HG02885 (cell line): ENCODE data around the gene BORCS5.
A peak's percentile ranks its signal among the peaks of the same experiment; 100 is the strongest.
"Not testable (repeated sequence)": the region's sequence is repeated elsewhere in the genome, so short reads cannot be mapped to it uniquely, and the experiment has no call there.

ENCODE experiments used
- ATAC-seq: cut with Tn5 transposase; IDR thresholded peaks from one replicate; pipeline ENCODE4 v1.9.1; 2021; ENCODE audit warnings: mild to moderate bottlenecking; ENCODE audit not compliant: unreplicated experiment, poor library complexity

Gene BORCS5

DNA sequence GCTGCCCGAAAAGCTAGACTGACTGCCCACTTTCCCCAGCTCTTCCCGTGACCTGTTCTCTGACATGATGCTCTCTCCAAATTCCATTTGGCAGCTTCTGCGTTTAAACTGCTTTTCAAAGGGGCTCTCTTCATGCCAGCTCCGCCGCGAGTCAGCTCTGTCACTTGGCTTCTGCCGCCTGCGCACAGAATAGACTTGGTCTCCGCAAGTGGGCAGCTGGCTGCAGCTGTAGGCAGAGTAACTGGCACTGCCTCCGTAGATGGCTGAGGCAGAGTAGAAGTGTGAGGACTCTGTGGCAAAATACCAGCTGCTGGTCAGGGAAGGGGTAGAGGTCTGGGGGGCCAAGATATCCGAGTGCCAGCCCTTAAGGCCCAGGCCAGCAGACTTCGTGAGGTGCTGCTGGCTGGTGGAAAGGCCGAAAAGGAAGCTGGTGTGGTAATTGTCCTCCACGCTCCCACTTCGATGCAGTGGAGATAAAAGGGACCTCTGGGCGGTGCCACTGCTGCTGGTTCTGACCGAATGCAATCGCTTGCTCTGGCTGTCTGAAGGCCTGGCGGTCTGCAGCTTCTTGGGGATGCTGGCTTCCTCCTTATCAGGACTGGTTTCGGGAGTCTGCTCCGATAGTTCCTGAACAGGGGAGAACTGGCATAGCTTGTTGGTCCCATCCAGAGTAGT lies 120.1 kb downstream of the BORCS5 start:
- no peak for ATAC-seq

DNA sequence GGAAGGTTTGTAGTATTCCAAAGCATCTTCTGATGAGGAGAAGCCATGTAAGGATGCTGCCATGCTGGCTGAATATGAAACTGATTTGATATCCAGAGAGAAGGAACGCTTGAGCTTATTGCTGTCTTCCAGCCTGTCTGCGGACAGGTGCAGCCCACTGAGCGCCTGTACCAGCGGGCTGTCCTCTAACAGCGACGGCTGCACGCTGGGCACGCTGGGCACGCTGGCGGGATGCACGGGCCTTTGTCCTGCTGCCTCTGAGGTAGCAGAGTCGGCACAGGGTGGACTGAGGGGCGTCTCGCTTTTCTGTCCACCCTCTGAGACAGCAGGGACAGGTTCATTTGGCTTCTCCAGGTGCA lies 120.6 kb downstream of the BORCS5 start:
- ATAC-seq, result no peak

DNA sequence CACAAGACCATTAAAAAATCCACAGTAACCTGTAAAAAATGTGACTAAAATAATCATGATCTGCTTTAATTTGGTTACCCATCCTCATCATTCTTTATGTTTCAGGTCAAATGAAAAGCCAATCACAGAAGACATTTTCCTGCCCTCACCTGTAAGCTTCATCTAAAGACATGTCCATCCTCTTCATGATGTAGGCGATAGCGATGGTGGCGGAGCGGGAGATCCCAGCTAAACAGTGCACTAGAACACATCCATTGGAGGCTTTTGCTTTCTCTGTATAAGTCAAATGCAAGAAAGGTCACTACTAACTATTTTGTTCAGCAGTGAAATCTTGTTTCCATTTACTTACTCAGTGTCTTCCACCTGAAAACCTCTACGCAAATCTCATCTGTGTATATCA lies 123.2 kb downstream of the BORCS5 start:
- ATAC-seq, result no peak

DNA sequence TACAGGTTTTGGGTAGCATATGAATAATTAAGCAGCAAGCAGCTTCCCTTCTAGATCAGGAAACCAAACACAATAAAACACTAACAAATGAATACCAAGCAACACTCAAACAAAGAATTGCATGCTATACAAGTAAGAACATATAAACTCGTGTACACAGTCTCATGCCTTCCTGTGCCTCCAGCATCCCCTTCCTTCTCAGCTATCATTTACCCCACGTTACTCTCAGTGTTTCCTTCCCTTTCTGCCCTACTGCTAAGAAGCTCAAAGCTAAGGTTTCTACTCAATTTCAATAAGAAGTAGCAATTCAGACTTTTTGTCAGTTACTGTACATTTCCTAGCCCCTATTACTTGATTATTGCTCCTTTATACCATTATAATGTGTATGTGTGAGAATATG lies 124.8 kb downstream of the BORCS5 start:
- ATAC-seq, result no peak

DNA sequence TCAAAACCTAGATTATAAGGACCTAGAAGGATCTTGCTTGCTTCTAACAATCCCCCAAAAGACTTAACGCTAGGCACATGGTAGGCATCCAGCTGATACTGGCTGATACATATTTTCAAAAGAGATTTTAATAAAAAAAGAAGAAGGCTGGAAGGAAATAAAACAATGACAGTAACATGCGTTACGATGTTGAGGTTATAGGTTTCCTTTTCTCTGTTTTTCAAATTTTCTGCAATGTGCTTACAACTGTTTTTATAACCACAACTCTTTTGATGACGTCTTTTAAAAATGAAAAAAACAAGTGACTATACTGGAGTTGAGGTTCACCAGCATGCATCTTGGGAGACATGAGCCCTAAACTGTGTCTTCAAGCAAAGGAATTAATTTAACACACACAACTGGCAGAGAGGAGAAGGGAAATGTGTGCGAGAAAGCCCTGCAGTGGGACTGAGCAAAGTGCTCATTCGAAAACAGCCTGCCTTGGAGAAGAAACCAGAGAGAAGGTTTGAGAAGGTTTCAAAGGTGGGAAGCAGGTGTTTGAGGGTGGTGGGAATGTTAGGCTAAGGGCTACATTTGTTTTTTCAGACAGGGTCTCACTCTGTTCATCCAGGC lies 125.4 kb downstream of the BORCS5 start:
- ATAC-seq, result no peak

DNA sequence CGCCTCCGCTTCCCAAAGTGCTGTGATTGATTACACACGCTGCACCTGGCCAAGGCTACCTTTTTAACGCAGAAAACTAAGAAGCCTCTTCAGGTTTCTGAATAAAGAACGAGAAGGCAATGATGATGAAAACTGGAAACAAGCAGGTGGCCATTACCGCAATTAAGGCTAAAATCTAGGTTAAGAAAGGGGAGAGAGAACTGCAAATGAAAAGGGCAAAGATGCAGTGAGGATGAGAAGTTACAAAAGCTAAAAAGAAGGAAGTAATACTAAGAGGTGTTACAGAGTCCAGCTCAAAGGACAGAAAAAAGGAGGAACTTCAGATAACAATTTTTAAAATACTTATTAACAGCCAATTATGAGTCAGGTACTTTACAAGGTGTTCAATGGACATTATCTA lies 126.1 kb downstream of the BORCS5 start:
- peak; percentile 64 for ATAC-seq

DNA sequence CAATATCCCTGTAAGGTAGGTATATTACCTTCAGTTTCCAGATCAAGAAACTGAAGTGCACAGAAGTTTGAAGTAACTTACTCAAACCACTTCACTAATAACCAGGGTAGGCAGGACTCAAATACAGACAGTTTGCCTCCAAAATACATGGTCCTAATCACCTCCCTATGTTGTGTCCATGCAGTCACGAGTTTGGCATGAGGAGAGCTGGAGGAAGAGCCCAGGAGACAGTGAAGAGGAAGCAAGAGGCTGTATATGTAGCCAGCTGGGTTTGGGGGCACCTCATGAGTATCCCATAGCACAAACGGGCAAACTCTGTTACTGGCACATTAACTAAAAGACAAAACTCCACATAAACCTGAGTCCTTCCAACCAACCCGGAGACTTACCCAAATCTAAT lies 126.6 kb downstream of the BORCS5 start:
- ATAC-seq, result peak; percentile 6

DNA sequence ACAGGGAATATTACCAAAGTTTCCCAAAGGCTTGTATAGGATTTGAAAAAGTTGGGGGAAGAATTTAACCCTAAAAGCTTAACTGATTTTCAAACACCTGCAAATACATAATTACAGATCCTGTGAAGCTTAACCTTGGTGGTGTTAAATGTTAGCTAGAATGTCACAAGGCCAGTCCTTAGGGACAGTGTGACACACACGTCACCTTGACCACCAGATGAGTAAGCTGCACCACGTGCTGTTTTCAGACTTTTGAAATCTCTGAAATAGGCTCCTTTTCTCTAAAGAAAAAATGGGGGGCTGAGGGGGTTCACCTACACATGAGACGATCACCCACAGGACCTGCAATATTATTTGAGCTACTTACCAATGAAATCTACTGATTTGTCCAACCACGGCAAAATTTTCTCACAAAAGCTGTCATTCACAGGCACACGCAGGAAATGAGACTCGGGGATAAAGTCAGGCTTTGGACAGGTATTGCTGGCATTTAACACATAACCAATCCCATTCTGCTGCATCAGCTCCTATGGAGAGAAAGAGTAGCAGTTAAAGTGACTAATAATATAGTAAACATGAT lies 129.9 kb downstream of the BORCS5 start:
- ATAC-seq, result peak; percentile 80

DNA sequence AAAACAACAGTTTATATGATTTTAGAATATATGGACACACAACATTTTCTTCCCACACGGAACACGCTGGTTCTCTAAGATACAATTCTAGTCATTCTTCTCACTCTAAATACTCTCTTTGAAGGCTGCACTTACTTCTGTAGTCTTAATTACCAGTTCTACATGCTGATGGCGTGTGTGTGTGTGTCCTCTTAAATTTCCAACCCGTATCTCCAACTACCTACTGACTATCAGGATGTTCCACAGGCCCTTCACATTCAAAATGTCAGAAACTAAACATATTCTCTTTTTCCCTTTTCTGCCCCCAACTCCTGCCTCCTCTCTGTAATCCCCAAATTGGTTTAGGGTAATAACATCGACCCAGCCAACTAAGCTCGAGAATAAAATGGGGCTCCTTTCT lies 130.6 kb downstream of the BORCS5 start:
- no peak for ATAC-seq

DNA sequence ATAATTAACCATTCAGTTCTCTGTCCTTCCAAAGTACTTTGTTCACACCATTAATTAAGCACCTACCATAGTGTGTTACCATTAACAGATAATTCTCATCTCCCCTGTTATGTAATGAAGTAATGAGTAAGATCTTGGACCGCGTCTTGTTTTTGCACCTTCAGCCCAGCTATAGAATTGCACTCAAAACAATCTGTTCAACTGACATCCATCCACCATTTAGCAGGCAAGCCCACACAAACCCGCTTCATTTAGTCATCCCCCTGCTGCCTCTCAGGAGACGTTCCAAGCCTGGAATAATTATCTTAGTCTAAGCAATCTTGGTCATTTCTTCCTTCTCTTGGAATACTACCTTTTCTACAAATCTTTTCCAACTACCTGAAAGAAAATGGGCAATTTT lies 131.4 kb downstream of the BORCS5 start:
- ATAC-seq, result no peak

DNA sequence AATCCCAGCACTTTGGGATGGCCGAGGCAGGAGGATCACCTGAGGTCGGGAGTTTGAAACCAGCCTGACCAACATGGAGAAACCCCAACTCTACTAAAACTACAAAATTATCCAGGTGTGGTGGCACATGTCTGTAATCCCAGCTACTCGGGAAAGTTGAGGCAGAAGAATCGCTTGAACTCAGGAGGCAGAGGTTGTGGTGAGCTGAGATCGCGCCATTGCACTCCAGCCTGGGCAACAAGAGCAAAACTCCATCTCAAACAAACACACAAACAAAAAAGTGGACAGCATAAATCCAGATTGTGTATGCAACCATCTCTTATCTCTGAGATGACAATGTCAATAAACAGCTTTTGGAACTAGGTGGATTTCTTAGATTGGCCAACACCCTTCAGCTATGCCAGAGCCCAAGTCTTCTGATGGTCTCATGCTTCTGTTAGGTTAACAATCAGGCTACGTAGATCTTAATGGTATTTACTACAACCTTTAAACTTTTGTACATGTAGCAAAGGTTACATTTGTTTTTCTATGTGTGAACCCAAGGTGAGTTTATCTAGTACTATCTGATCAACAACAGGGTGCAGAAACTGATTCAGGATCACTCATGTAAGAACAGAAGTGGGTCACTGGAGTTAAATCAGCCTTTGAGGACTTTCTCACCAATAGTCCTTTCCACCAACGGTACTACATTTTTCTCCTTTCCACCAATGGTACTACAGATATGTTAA lies 132.1 kb downstream of the BORCS5 start:
- ATAC-seq, result no peak

DNA sequence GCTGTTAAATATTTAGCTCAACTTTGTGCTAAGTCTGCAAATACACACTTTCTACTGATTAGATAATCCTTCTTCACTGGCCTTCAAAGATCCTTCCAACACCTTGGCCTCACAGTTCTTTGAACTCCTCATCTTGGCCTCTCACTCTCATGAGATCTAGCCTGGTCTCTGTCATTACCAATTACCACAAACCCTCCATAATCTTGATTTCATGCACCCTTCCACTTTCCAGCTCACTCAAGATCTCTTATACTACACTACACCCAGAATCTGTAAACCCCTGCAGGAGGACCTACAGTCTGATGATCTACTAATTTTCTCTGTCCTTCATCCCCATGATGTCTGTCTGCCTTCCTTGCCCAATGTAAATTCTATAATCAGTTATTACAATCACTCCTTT lies 134.7 kb downstream of the BORCS5 start:
- ATAC-seq, result no peak

DNA sequence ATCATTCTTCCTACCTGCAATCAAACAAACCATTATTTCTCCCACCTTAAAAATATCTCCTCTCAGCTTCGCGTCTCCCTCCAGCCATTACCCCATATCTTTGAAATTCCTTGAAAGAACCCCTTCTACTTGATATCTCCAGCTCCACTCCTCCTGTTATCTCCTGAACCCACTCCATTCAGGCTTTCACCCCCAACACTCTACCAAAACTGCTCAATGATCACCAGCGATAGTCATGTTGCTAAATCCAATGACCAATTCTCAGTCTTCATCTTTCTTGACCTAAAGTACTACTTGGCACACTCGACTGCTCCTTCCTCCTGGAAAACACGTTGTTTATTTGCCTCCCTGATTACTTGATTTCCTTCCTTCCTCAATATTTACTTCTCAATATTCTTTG lies 135.7 kb downstream of the BORCS5 start:
- ATAC-seq, result no peak

DNA sequence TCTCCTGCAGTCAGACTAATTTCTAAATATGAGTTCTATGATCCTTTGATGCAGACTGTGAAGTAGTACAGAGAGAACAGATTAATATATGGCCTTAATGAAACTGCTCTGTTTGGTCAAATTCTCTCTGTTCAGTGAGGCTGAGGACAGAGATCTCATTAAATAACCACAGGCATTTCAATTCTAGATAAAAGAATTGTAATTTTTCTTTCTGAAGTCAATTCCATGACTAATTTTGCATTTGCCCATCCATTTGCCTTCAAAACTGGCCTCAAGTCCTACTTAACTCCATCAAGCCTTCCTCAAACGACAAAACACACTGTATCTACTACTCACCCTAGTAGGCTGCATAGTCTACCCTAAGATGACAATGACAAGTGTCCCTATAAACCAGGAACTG lies 138.7 kb downstream of the BORCS5 start:
- no peak for ATAC-seq

DNA sequence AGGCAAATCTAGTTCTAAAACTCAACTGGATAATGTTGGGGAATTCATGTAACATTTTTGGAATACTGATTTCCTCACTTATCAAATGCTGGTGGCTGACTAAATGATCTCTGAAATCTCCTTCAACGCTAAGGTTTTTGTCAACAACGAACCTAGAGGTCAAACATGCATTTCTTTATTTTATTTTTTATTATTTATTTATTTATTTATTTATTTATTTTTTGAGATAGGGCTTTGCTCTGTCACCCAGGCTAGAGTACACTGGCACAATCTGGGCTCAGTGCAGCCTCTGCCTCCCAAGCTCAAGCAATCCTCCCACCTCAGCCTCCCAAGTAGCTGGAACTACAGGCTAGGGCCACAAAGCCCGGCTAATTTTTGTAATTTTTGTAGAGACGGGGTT lies 141.3 kb downstream of the BORCS5 start:
- no peak for ATAC-seq

DNA sequence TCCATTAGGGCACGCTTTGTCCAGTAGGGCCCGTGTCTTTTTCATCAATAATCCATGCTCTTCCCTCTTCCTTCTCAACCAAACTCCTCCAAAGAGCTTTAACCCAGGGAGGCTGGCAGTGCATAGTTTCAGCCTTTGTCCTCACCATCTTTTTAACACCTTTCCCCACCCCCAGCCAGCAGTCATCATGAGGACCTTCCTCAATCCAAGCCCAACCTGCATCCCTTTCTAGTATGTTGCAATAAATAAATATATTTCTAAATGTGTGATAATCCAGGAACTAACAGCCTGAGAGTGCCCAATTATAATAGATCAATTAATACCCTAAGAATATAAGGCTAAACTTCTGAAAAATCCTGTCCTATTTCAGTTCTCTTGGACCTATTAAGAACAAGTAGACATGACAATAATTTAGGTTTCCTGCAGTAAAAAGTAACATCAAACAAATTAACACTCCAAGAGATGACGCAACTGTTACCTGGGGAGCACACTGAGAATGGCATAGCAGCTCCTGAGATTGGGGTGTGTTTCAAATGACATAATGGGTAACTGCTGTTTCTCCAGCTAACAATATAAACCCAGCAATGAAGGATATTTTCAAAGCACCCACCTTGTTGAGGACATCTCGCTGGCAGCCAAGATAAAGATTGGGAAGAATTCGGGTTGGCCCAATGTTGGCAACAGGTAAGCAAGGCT lies 143.2 kb downstream of the BORCS5 start:
- no peak for ATAC-seq

DNA sequence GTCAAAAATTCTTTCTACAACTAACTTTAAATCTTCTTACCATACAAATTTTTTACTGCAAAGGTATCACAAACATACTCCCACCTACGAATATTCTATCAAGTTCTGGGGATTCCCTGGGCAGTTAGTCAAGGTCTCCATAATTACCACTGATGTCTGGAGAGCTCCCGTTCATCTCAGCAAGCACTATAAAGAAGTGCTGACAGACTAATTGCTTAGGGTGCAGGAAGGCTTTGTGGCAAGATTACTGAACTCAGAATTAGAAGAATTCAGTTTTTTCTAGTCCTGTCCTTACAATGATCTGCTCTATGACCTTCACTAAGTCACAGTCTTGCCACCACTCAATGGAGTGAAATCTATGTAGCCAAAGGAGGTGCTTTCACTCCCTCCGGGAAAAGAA lies 144.2 kb downstream of the BORCS5 start:
- no peak for ATAC-seq

DNA sequence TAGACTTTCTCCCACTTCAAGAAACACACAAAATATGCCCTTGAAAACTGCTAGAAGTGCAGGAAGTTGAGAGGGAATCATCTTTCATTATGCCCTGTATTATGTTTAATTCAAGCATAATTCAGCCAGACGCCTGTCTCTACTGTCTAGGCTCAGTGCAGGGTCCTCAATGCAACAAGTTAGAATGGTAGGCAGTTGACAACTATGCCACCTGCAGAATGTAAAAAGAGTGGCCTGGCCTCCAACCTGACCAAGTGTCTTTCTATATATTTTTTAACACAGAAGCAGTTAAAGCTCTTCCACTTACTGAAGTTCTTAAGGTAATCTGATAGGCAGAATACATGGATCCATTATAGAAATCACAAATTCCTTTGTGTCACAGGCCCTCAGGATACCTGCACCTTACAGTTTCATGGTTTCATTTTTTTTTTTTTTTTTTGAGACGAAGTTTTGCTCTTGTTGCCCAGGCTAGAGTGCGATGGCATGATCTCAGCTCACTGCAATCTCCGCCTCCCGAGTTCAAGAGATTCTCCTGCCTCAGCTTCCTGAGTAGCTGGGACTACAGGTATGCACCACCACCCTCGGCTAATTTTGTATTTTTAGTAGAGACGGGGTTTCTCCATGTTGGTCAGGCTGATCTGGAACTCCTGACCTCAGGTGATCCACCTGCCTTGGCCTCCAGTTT lies 145.4 kb downstream of the BORCS5 start:
- ATAC-seq, result not testable (repeated sequence)

DNA sequence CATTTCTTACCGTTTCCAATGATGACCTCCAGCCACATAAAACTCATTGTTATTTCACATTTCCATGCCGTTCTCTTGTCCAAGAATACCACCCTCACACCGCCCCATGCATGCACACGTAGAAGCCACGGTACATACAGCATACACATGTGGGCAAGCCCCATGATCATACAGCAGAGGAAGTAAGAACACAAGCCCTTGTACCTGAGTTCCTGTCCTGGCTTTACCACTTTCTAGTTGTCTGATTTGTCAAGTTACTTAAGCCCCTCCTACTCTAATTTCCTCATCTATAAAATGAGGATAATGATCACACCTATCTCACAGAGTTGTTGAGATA lies 145.9 kb downstream of the BORCS5 start:
- no peak for ATAC-seq

DNA sequence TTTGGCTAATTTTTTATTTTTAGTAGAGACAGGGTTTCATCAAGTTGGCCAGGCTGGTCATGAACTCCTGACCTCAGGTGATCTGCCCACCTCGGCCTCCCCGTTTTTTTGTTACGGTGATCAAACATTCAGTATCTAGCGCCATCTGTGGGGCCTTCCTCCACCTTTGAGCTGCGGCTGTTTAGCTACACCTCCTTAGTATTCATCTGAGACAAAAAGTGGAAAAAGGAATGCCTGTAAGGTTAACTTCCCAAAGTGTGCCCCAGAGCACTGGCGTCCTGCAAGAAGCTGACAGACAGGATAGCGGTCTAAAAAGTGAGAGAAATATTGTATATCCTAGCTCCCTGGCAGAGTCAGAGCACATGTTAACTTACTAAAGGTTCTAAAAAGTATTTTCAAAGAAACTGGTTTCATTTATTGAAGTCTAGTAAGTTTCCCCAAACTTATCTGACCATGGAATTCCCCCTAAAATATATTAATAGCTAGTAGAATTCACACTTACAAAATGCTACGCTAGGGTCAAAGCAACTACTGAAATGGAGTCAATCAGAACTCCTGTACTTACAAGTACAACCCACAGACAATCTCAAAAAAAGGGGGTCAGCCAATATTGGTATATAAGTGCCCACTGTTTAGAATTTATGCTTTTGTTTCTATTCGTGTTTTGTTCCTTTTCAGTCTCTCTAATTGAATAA lies 146.7 kb downstream of the BORCS5 start:
- ATAC-seq, result no peak
